B cell (primary cell): ENCODE data around the gene PCSK9.

Experiments used
- EZH2 ChIP-seq: IDR thresholded peaks from 2 replicates; pipeline ENCODE4 v1.6.1; 2012; ENCODE audit warnings: borderline replicate concordance, low read depth, mild to moderate bottlenecking, moderate library complexity, low read length; ENCODE audit not compliant: insufficient read depth, poor library complexity, severe bottlenecking
- TF ChIP-seq, protein P1 (sequence below): fragments of 200-600 bp; IDR thresholded peaks from one replicate; pipeline ENCODE4 v1.8.0; 2022; ENCODE audit warnings: antibody characterized with exemption, mild to moderate bottlenecking

DNA sequence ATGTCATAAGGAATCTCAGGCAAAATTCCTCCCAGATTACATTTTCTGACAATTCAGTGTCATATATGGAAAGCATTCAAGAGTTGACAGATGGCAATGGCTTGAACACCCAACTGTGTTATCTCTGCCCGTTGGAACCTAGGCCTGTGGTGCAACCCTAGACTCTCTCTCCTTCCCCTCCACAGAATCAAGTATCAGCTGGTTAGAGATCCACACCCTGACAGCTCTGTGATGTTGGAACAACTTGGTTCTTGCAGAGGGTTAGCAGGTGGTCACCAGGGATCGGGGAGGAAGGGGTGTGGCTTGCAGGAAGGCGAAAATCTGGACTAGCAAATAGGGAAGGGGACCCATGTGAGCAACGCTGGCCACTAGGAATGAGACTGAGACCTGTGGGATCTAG, 26.3 kb downstream of the PCSK9 start:
- TF ChIP-seq, protein P1, sequence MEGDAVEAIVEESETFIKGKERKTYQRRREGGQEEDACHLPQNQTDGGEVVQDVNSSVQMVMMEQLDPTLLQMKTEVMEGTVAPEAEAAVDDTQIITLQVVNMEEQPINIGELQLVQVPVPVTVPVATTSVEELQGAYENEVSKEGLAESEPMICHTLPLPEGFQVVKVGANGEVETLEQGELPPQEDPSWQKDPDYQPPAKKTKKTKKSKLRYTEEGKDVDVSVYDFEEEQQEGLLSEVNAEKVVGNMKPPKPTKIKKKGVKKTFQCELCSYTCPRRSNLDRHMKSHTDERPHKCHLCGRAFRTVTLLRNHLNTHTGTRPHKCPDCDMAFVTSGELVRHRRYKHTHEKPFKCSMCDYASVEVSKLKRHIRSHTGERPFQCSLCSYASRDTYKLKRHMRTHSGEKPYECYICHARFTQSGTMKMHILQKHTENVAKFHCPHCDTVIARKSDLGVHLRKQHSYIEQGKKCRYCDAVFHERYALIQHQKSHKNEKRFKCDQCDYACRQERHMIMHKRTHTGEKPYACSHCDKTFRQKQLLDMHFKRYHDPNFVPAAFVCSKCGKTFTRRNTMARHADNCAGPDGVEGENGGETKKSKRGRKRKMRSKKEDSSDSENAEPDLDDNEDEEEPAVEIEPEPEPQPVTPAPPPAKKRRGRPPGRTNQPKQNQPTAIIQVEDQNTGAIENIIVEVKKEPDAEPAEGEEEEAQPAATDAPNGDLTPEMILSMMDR: no peak
- no peak for TF ChIP-seq EZH2
